KOPT-K1 (cell line): ENCODE data around the gene CALML6.
"Not testable (repeated sequence)": the region's sequence is repeated elsewhere in the genome, so short reads cannot be mapped to it uniquely, and the experiment has no call there.

Experiments used
- H3K27ac ChIP-seq: fragments of 200-600 bp; sonication (generic); 2 replicates; pipeline ENCODE4 v1.5.1; 2016; ENCODE audit warnings: antibody characterized with exemption, mild to moderate bottlenecking, low read depth, low read length; ENCODE audit not compliant: poor library complexity, severe bottlenecking
- H3K36me3 ChIP-seq: fragments of 200-600 bp; sonication (generic); 2 replicates; pipeline ENCODE4 v1.5.1; 2017; ENCODE audit warnings: antibody characterized with exemption, mild to moderate bottlenecking, low read length, moderate library complexity; ENCODE audit not compliant: insufficient read depth
- H3K9me3 ChIP-seq: fragments of 200-600 bp; sonication (generic); 2 replicates; pipeline ENCODE4 v1.5.1; 2017; ENCODE audit warnings: antibody characterized with exemption, low read length, mild to moderate bottlenecking; ENCODE audit not compliant: insufficient read depth, poor library complexity, severe bottlenecking

The CALML6 gene, protein sequence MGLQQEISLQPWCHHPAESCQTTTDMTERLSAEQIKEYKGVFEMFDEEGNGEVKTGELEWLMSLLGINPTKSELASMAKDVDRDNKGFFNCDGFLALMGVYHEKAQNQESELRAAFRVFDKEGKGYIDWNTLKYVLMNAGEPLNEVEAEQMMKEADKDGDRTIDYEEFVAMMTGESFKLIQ

DNA sequence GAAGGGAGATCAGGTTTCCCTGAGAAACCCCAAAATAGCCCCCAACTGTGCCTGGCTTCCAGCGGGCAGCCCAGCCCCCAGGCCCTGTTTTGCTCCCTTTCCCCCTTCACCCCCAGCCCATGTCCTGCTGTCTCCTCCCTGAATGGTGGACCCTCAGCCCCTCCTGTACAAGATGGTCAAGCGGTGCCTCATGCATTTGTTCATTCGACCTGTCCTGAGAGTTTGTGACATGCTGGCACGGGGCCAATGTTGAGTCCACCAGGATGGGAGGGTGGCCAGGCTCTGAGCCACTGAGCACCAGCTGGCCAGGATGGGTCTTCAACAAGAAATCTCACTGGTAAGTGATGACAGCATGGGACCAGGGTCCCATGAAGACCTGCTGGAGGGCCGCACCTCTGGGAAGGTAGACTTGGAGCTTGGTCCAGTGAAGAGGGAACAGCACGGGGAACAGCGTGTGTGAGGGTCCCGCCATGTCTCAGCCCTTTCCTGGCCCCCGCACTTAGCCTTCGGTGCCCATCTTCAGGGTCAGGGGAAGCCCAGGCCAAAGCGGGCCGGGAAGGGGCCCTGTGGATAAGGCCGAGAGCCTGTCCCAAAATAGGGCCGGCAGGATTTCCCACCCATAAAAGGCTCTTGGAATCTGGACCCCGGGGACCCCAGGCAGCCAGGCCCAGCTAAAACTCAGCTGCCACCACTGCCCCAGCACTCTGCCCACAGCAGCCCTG is at the start of gene CALML6:
CALML6 (plus strand) TSS at position 290 of the 722 bp plus-strand sequence; CDS start at position 311, 21 bp downstream.
- Histone ChIP-seq H3K9me3 (no peaks in the 10 kb centered on the region), H3K27ac (no peak within 1 kb of the TSS), H3K36me3 (no peaks in the 10 kb centered on the region)

GRCh38 chr1:1867164-1867563 is 47.9 kb upstream of the CALML6 start:
- Histone ChIP-seq H3K9me3 (no peaks in the 10 kb centered on the region), H3K36me3 (peaks cover 33% of the 10 kb centered on the region), H3K27ac (no peak overlapping the region)

DNA sequence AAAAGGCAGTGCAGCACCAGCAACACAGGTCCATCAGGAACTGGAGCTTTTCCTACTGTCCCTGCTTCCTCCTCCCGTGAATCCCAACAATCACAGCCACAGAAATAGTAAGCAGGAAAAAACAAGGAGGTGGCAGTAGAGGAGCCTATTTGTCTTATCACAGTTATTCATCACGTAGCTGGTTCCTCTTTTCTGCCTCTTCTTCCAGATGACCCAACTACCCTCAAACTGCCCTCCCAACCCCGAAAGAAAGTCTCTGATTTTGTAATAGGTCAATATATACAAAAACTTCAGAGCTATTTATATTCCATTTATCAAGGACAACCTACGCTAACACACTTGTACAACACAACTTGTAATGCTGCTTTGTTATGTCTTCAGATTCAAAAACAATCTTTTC is 45.6 kb upstream of the CALML6 start:
- H3K9me3 ChIP-seq: no peaks in the 10 kb centered on the region
- H3K27ac ChIP-seq: no peak overlapping the region
- peaks cover 38% of the 10 kb centered on the region for H3K36me3 ChIP-seq

DNA sequence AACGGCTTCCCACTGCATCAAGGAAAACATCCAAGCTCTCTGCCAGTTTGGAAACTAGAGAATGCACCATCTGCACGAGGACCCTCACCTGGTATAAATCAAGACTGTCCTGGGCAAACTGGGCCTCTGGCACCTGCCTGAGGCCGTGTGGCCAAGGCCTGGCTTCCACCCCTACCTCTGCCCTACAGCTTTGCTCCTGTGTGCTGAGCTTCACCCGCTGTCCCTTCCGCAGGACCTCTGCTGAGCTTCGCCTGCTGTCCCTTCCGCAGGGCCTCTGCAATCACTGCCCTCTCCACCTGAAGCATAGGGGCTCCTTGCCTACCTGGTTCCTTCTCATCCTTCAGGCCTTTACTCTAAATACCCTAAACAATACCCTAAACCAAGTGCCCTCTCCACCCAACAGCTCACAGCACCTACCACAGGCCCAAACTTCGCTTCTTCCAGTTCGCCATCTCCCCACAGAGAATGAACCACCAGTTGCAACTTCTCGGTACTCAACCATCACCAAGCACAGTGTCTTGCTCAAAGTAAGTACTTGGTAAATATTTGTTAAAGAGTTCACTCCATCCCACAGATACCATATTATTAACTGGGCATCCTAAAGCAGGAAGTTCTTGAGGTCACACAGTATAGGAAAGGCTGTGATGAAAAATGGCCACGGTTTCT is 42.6 kb upstream of the CALML6 start:
- peaks cover 64% of the 10 kb centered on the region for H3K36me3 ChIP-seq
- no peak overlapping the region for H3K27ac ChIP-seq
- no peaks in the 10 kb centered on the region for H3K9me3 ChIP-seq

DNA sequence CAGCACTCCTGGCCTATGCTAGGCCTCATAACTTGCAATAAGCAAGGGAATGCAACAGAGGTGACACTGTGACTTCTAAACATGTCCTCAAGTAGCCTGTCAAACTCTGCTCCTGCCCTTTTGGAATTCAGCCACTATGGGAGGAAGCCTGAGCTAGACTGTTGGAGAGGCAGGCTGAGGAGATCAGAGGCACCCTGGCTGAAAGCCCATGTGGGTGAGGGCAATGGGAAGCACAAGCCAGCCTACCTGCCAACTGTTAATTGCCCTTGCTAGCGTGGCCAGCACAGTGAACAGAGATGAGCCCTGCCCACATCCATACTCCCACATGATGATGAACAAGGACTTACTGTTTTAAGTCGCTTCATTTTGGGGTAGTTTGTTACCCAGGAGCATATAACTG is 41.9 kb upstream of the CALML6 start:
- Histone ChIP-seq H3K9me3 (no peaks in the 10 kb centered on the region), H3K27ac (no peak overlapping the region), H3K36me3 (peaks cover 71% of the 10 kb centered on the region)

DNA sequence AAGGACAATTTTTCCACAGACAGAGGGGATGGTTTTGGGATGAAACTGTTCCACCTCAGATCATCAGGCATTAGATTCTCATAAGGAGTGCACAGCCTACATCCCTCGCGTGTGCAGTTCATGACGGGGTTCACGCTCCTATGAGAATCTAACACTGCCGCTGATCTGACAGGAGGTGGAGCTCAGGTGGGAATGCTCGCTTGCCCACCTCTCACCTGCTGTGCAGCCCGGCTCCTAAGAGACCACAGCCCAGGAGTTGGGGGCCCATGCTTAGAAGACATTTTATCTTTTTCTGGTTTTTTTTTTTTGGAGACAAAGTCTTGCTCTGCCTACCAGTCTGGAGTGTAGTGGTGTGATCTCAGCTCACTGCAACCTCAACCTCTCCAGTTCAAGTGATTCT is 40.2 kb upstream of the CALML6 start:
- H3K36me3 ChIP-seq: peaks cover 83% of the 10 kb centered on the region
- H3K27ac ChIP-seq: no peak overlapping the region
- H3K9me3 ChIP-seq: no peaks in the 10 kb centered on the region

GRCh38 chr1:1875932-1876331 is 39.1 kb upstream of the CALML6 start:
- H3K9me3 ChIP-seq: no peaks in the 10 kb centered on the region
- no peak overlapping the region for H3K27ac ChIP-seq
- H3K36me3 ChIP-seq: peaks cover 88% of the 10 kb centered on the region

DNA sequence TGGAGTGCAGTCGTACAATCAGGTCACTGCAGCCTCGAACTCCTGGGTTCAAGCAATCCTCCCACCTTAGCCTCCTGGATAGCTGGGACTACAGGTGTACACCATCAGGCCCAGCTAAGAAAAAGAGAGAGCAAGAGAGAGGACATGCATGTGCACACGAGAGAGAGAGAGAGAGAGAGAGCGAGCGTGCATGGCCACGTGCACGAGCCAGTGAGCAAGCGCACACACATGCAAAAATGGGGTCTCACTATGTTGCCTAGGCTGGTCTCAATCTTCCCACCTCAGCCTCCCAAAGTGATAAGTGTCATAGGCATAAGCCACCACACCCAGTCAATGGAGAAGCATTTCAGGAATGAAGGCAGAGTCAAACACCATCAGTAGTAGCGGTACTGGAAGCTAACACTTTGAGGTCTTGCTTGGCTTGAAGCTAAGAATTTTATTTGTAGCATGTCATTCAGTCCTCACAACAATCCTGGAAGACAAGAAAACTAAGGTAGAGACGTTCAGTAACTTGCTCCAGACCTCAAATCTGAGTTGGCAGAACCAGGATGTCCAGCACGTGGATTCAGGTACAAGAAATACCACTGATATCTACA is 38.6 kb upstream of the CALML6 start:
- H3K9me3 ChIP-seq: no peaks in the 10 kb centered on the region
- H3K36me3 ChIP-seq: peaks cover 91% of the 10 kb centered on the region
- no peak overlapping the region for H3K27ac ChIP-seq

DNA sequence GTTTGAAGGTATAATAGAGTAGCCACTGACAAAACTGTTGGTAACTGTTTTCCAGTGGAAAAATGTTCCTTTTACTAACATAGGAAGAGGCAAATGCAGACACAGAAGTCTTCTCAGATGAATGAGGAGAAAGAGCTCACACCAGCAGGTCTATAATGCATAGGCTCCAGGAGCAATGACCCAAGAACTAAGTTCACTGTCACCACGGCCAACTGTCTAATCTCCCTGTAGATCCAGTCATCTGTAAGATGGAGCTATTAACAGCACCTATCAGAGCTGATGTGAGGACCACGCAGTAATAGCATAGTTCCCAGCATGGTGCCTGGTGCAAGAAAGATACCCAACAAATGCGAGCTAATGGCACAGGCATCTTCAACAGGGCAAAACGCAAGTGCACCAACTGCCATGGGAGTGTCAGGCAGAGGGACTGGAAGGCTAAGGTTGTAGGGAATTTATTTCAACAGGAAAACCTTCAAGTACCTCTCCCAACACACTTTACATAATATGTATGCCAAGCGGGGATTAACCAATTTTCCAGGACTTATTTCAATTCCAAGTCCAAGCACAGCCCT is 37.1 kb upstream of the CALML6 start:
- no peak overlapping the region for H3K27ac ChIP-seq
- H3K9me3 ChIP-seq: no peaks in the 10 kb centered on the region
- H3K36me3 ChIP-seq: peaks cover 86% of the 10 kb centered on the region

GRCh38 chr1:1879942-1880341 is 35.1 kb upstream of the CALML6 start:
- Histone ChIP-seq H3K9me3 (no peaks in the 10 kb centered on the region), H3K27ac (no peak overlapping the region), H3K36me3 (peaks cover 73% of the 10 kb centered on the region)

DNA sequence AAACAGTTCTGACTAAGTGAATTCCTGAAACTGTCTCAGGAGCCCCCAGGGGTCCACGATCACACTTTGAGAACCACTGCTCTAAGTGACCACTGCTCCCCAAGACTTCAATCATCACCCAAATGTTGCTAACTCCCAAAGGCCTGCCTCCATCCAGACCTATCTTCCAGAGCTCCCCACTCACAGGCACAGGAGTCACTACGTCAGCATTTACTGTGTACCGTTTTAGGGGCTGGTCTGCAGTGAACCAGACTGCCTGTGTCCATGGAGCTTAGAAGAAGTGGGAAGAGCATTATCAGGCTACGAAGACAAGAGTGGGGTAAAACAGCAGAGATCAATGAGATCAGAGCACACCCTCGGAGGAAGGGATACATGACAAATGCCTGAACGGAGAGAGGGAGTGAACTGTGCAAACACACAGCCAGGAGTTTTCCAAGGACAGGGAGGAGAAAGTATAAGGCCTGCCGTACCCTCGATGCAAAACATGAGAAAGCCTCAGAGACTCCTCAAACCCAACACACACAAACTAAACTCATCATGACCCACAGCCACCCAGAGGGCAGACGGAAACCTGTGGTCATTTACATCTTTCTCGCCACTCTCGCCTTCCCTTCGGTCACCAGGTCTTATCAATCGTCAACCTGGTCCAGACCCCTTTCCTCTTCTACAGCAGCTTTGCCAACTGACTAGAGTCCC is 34.3 kb upstream of the CALML6 start:
- H3K36me3 ChIP-seq: peaks cover 65% of the 10 kb centered on the region
- no peaks in the 10 kb centered on the region for H3K9me3 ChIP-seq
- no peak overlapping the region for H3K27ac ChIP-seq

GRCh38 chr1:1881727-1882126 is 33.3 kb upstream of the CALML6 start:
- H3K36me3 ChIP-seq: peaks cover 56% of the 10 kb centered on the region
- no peak overlapping the region for H3K27ac ChIP-seq
- H3K9me3 ChIP-seq: no peaks in the 10 kb centered on the region

- no peak overlapping the region for H3K27ac ChIP-seq
- H3K9me3 ChIP-seq: no peaks in the 10 kb centered on the region
- H3K36me3 ChIP-seq: peaks cover 45% of the 10 kb centered on the region
Observed at GRCh38 chr1:1883092-1883873, 31.8 kb upstream of the CALML6 start.

GRCh38 chr1:1883890-1884289 is 31.2 kb upstream of the CALML6 start:
- H3K27ac ChIP-seq, H3K9me3 ChIP-seq: not testable (repeated sequence)
- peaks cover 38% of the 10 kb centered on the region for H3K36me3 ChIP-seq
